Body of pancreas (tissue), 4 donors: ENCODE results near the gene ACTL6A.

ENCODE experiments used
- CTCF ChIP-seq, 7 experiments: fragments of 450-650 bp in 4 of 7; fragments of 200-600 bp in 3 of 7; sonication (generic) in 3 of 7; IDR thresholded peaks; one replicate each; pipeline ENCODE4 v1.5.1; 2016 to 2019; ENCODE audit warnings: antibody characterized with exemption in 7 of 7
- POLR2A ChIP-seq, 3 donors: fragments of 450-650 bp; IDR thresholded peaks; one replicate each; pipeline ENCODE4 v1.6.1; 2016; ENCODE audit warnings: antibody characterized with exemption in 3 of 3, mild to moderate bottlenecking in 2 of 3

GRCh38 chr3:179622023-179622422 is 59.3 kb downstream of the ACTL6A start:
- TF ChIP-seq CTCF (IDR thresholded peaks at IDR 0.05) (no peak), POLR2A (IDR thresholded peaks at IDR 0.05) (no peak)
